ENCODE measurements around the gene KCNJ1. TPM values are rescaled to one million over a fixed set of nuclear protein-coding genes. Genes with fewer than 3 reads are reported as not detected.

The KCNJ1 gene
- total and polyA plus RNA-seq, 8 donors, result 0.03 to 0.28 (median 0.08) TPM; not detected in 3

DNA sequence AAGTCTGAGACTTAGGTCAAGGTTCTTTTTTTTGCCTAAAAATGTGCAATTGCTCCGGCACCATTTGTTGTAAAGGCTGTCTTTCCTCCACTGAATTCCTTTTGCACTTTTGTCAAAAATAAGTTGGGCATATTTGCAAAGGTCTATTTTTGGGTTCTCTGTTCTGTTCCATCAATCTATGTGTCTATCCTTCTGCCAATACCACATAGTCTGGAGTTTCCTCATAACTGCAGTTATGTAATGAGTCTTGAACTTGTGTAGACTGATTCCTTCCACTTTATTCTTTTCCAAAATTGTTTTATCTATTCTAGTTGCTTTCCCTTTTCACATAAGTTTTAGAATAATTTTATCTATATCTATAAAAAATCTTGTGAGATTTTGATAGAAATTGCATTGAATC is 30.7 kb upstream of the KCNJ1 start:
- Histone ChIP-seq H3K27ac (peak overlapping the region in 1 of 4 donors; percentile 13), H3K27me3 (no peaks in the 10 kb centered on the region), H3K36me3 (no peaks in the 10 kb centered on the region), H3K4me1 (peaks cover 37 to 56% (median 54%) of the 10 kb centered on the region in 3 donors), H3K4me3 (no peak overlapping the region), H3K9me3 (no peaks in the 10 kb centered on the region)
- ATAC-seq (no peak), DNase-seq (no peak), FAIRE-seq (no peak)
- 63 to 78% methylated on average over 1 of the region's 1 CpG for WGBS, 2 donors
- TF ChIP-seq CTCF (IDR thresholded peaks at IDR 0.05), result no peak
- intact Hi-C loops (cut with DNase I), result no loop called here

DNA sequence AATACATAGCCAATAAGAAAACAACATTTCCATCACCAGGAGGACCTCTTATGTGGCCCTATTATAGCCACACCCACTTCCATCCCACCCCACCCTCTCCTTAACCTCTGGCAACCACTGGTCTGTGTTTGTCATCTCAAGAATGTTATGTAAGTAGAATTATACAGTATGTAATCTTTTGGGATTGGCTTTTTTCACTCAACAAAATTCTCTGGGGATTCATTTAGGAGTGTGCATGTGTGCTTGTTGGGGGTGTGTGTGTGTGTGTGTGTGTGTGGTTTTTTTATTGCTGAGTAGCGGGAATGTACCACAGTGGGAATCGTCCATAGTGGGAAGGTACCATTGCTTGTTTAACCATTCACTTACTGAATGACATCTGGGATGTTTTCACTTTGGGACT is 29.3 kb upstream of the KCNJ1 start:
- FAIRE-seq (no peak), DNase-seq (no peak), ATAC-seq (no peak)
- H3K27ac ChIP-seq, result peak overlapping the region in 1 of 4 donors; percentile 83
- no peaks in the 10 kb centered on the region for H3K9me3 ChIP-seq
- peaks cover 47 to 71% (median 54%) of the 10 kb centered on the region in 3 donors for H3K4me1 ChIP-seq
- intact Hi-C loops (cut with DNase I), result no loop called here
- WGBS, 2 donors, result 28 to 40% methylated on average over 2 of the region's 2 CpGs
- H3K4me3 ChIP-seq, result no peak overlapping the region
- no peak for TF ChIP-seq CTCF (IDR thresholded peaks at IDR 0.05)
- H3K27me3 ChIP-seq, result no peaks in the 10 kb centered on the region
- no peaks in the 10 kb centered on the region for H3K36me3 ChIP-seq

DNA sequence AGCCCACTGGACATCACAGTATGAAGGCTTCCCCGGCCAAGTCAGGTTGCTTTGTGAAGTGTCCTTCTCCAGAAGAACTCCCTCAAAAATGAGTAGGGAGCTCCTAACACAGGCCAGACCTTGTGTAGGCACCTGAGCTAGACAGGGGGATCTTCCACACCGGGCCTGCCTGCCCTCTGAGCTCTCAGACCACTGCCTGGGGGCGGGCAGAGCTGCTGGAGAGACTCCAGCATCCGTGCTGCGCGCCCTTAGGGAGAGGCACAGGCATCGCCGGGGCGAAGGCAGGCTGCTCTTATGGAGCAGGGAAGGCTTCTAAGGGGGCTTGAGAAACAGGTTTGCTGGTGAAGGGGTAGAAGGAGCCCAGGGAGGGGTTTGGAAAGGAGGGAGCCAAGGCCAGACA is 28.4 kb upstream of the KCNJ1 start:
- intact Hi-C loops (cut with DNase I), result no loop called here
- Histone ChIP-seq H3K9me3 (no peaks in the 10 kb centered on the region), H3K27ac (peak overlapping the region; percentile 13 to 83 (median 49)), H3K36me3 (no peaks in the 10 kb centered on the region), H3K4me3 (peak overlapping the region in 1 of 4 donors; percentile 15), H3K27me3 (no peaks in the 10 kb centered on the region), H3K4me1 (peaks cover 47 to 64% (median 48%) of the 10 kb centered on the region in 3 donors)
- TF ChIP-seq CTCF (IDR thresholded peaks at IDR 0.05), result no peak
- FAIRE-seq (no peak), DNase-seq (peak in 3 of 6 donors; percentile 37 to 73 (median 49)), ATAC-seq (peak in 2 of 4 donors; percentile 3 to 11)
- WGBS, 2 donors, result 44 to 47% methylated on average over 9 of the region's 9 CpGs

- peak; percentile 83 to 95 (median 93) for DNase-seq
- Histone ChIP-seq H3K4me1 (peaks cover 44 to 62% (median 47%) of the 10 kb centered on the region in 3 donors), H3K9me3 (no peaks in the 10 kb centered on the region), H3K27me3 (no peaks in the 10 kb centered on the region), H3K27ac (peak overlapping the region; percentile 13 to 83 (median 73)), H3K36me3 (no peaks in the 10 kb centered on the region), H3K4me3 (peak overlapping the region in 1 of 4 donors; percentile 70)
- TF ChIP-seq CTCF (IDR thresholded peaks at IDR 0.05), result no peak
- WGBS, 2 donors, result 6 to 12% methylated on average over 6 of the region's 6 CpGs
- no peak for FAIRE-seq
- ATAC-seq, result peak; percentile 66 to 82 (median 71)
- intact Hi-C loops (cut with DNase I), result no loop called here
These were observed 27.6 kb upstream of the KCNJ1 start for GRCh38 chr11:128894685-128895084.

- no peak for TF ChIP-seq CTCF (IDR thresholded peaks at IDR 0.05)
- no peaks in the 10 kb centered on the region for H3K9me3 ChIP-seq
- H3K4me1 ChIP-seq, result peaks cover 45 to 62% (median 50%) of the 10 kb centered on the region in 3 donors
- DNase-seq (no peak), ATAC-seq (no peak), FAIRE-seq (no peak)
- no peaks in the 10 kb centered on the region for H3K27me3 ChIP-seq
- peak overlapping the region in 1 of 4 donors; percentile 70 for H3K4me3 ChIP-seq
- intact Hi-C loops (cut with DNase I), result no loop called here
- WGBS, 2 donors, result 4 to 14% methylated on average over 3 of the region's 3 CpGs
- no peaks in the 10 kb centered on the region for H3K36me3 ChIP-seq
- H3K27ac ChIP-seq, result peak overlapping the region; percentile 13 to 83 (median 73)
These were observed 27.2 kb upstream of the KCNJ1 start for GRCh38 chr11:128894286-128894681.
